Activated CD8-positive, alpha-beta memory T cell treated with anti-CD3 and anti-CD28 coated beads for 36 hours (primary cell): Measurements from ENCODE around the gene PNMT. TPM values are rescaled to one million over a fixed set of nuclear protein-coding genes. Genes with fewer than 3 reads are reported as not detected.

Source experiments
- CTCF ChIA-PET: fragments of 350-600 bp; sonication (Branson Sonifier 250); formaldehyde crosslinking; loops from one replicate; lab custom pipeline; 2021; ENCODE audit warnings: antibody characterized with exemption; lab: Charles Lee
- POLR2A ChIA-PET: fragments of 350-600 bp; sonication (Branson Sonifier 250); formaldehyde crosslinking; loops from one replicate; lab custom pipeline; 2021; ENCODE audit warnings: antibody characterized with exemption; lab: Charles Lee
- total RNA-seq, 2 experiments: library from RNA; stranded (reverse); gene quantifications; one replicate each; pipeline ENCODE4 v1.2.3, GENCODE V29; 2021

The PNMT gene
- total RNA-seq, 2 experiments from 2014 or later, result 0.23 TPM; not detected in 1

GRCh38 chr17:39643271-39643670 lies 25.0 kb upstream of the PNMT start:
- CTCF ChIA-PET, result interaction anchor here (0.9 to 3.2 kb wide), 4 partner anchors 9 to 25 kb away, joined by 3 to 14 read pairs (median 4); no protein-coding TSS in a partner anchor
- POLR2A ChIA-PET, result no interaction called here

DNA sequence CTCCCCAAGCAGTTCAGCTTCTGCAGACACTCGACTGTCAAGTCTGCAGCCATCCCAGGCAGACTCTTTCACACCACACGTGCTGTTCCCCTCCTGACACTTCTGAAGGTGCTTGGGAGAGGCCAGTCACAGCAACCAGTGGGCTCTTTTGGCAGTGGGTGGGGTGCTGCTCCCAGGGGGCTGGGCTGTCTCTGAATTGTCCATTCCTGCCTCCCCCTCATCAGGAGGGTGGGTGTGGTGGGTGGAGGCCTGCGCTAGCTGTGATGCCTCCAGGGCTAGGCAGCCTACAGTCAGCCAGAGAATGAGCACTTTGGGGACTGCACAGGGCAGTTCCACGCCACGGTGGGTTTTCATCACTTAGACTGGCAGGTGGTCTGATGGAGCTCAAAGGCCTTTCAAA lies 21.0 kb upstream of the PNMT start:
- ChIA-PET POLR2A (no interaction called here), CTCF (interaction anchor here (0.8 to 1.4 kb wide), 2 partner anchors 24 to 33 kb away, joined by 3 to 4 read pairs; no protein-coding TSS in a partner anchor)

GRCh38 chr17:39648616-39649366 lies 19.5 kb upstream of the PNMT start:
- ChIA-PET POLR2A (no interaction called here), CTCF (interaction anchor here (0.7 to 0.8 kb wide), 2 partner anchors 26 to 27 kb away, joined by 3 read pairs; no protein-coding TSS in a partner anchor)

DNA sequence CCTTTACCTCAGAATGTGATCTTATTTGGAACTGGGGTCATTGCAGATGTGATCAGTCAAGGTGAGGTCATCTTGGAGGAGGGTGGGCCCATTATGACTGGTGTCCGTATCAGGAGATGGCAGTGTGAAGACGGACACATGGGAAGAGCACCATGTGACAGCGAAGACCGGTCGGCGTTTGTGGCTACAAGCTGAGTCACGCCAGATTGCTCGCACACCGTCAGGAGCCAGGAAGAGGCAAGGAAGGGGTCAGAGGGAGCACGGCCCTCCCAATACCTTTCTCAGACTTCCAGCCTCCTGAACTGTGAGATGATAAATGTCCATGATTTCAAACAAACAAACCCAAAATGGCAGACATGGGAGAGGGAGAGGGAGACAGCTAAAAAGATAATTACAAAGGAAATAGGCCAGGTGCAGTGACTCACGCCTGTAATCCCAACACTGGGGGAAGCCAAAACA lies 18.1 kb upstream of the PNMT start:
- CTCF ChIA-PET, result interaction anchor here (1.5 kb wide), 1 partner anchor 17 kb away, joined by 3 read pairs; no protein-coding TSS in a partner anchor
- POLR2A ChIA-PET, result no interaction called here

- POLR2A ChIA-PET, result no interaction called here
- CTCF ChIA-PET, result interaction anchor here (1.0 to 3.7 kb wide), 8 partner anchors 13 to 79 kb away, joined by 3 to 26 read pairs (median 9); partner anchors contain the start of gene MIEN1
These were observed 16.2 kb upstream of the PNMT start for GRCh38 chr17:39651923-39652586.

GRCh38 chr17:39652587-39653315 lies 15.5 kb upstream of the PNMT start:
- ChIA-PET POLR2A (interaction anchor here (0.7 kb wide), 1 partner anchor 30 kb away, joined by 3 read pairs; no protein-coding TSS in a partner anchor), CTCF (interaction anchor here (0.6 to 3.7 kb wide), 13 partner anchors 8 to 1952 kb away, joined by 3 to 26 read pairs (median 6); partner anchors contain the start of gene MIEN1)

GRCh38 chr17:39653316-39653661 lies 15.0 kb upstream of the PNMT start:
- POLR2A ChIA-PET, result interaction anchor here (0.5 to 1.0 kb wide), 3 partner anchors 29 to 103 kb away, joined by 3 to 4 read pairs (median 3); no protein-coding TSS in a partner anchor
- CTCF ChIA-PET, result interaction anchor here (0.6 to 3.7 kb wide), 22 partner anchors 8 to 1952 kb away, joined by 3 to 26 read pairs (median 4); partner anchors contain the start of genes MIEN1 and PGAP3

- CTCF ChIA-PET, result interaction anchor here (0.6 to 3.7 kb wide), 25 partner anchors 9 to 1953 kb away, joined by 3 to 26 read pairs (median 4); partner anchors contain the start of genes MIEN1 and PGAP3
- POLR2A ChIA-PET, result interaction anchor here (0.5 to 1.0 kb wide), 2 partner anchors 29 to 103 kb away, joined by 3 to 4 read pairs; no protein-coding TSS in a partner anchor
These were observed 14.5 kb upstream of the PNMT start for GRCh38 chr17:39653662-39654331.

DNA sequence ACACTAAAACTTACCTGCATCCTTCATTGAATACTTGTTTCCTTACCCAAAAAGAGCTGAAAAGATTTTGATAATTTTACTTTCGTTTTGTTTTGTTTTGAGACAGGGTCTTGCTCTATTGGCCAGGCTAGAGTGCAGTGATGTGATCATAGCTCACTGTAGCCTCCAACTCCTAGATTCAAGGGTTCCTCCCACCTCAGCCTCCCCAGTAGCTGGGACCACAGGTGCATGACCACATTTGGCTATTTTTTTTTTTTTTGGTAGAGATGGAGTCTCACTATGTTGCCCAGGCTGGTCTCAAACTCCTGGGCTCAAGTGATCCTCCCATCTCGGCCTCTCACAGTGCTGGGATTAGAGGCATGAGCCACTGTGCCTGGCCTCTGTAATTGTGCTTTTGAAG lies 13.1 kb upstream of the PNMT start:
- CTCF ChIA-PET, result interaction anchor here (0.6 to 3.7 kb wide), 8 partner anchors 9 to 327 kb away, joined by 3 to 26 read pairs (median 9); partner anchors contain the start of gene MIEN1
- POLR2A ChIA-PET, result no interaction called here

DNA sequence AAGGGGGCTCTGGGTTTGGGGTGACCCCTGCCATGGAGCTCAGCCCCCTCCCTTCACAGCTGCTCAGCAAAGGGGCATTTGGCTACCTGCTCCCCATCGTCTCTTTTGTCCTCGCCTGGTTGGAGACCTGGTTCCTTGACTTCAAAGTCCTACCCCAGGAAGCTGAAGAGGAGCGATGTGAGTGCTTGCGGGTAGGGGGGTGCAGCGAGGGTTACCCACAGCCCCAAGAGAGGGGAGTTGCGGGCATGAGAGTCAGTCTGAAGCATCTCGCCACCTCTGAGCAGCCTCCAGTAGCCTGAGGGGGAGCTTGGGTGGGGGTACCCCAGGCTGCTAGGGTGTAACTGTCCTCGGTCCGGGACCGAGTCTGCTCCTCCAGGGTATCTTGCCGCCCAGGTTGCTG lies 9.9 kb upstream of the PNMT start:
- ChIA-PET POLR2A (no interaction called here), CTCF (interaction anchor here (0.5 kb wide), 1 partner anchor 432 kb away, joined by 3 read pairs; no protein-coding TSS in a partner anchor)

- POLR2A ChIA-PET, result no interaction called here
- CTCF ChIA-PET, result interaction anchor here (0.5 kb wide), 1 partner anchor 431 kb away, joined by 3 read pairs; no protein-coding TSS in a partner anchor
These were observed 9.5 kb upstream of the PNMT start for GRCh38 chr17:39658760-39659159.

GRCh38 chr17:39659279-39660010 lies 8.8 kb upstream of the PNMT start:
- POLR2A ChIA-PET, result no interaction called here

DNA sequence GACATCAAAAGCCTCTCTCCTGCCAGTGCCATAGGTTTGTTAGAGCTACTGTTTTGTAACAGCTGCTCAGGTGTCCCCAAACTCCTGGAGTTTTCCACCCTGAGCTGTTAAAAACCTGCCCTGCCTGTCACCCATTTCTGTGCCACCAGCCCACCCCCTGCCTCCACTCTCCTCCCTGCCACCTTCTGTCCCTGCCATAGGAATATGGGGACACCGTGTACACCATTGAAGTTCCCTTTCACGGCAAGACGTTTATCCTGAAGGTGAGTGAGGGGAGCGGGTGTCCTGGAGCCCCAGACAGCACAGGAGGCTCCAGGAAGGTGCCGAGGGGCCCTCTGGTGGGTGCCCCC lies 8.3 kb upstream of the PNMT start:
- ChIA-PET CTCF (no interaction called here), POLR2A (no interaction called here)

More at GRCh38 chr17:39659279-39660010, 8.8 kb upstream of the PNMT start:
- CTCF ChIA-PET, result no interaction called here

- ChIA-PET POLR2A (no interaction called here), CTCF (interaction anchor here (1.2 kb wide), 1 partner anchor 11 kb away, joined by 3 read pairs; no protein-coding TSS in a partner anchor)
These were observed 7.6 kb upstream of the PNMT start for GRCh38 chr17:39660397-39661385.

DNA sequence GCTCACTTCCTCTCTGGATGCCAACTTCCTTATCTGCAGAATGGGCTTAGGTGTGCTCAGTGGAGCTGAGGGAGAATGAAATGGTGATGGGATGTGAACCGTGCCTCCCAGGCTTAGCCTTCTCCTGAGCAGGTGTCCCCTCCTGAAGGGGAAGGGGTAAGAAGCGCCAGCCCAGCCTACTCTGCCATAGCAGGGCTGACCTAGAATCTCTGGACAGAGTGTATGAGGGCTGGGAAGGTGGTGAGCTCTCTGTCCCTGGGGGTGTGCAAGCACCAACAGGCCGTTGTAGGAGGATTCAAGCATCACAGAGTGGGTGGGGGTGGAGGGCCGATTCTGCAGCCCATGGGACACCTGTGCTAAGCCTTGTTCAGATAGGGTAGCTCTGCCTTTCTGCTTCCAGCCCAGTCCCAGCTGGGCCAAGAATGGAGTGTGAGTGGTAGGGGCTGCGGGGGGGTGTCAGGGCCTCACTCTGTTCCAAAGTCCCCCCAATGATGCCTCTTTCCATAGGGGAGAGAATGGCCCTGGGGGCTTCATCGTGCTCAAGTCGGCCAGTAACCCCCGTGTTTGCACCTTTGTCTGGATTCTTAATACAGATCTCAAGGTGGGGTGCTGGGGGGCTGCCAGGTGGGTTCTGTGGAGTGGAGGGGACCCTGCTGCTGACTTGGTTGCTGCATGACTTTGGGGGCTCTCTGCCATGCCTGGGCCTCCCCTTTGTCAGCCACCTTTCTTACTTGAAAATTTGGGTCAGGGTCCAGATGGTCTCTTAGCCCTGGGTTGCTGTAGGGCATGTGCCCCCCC lies 6.3 kb upstream of the PNMT start:
- ChIA-PET POLR2A (no interaction called here), CTCF (interaction anchor here (1.2 kb wide), 1 partner anchor 10 kb away, joined by 3 read pairs; no protein-coding TSS in a partner anchor)
